HG03469 (cell line): ENCODE data around the gene PHACTR3.

Source experiments
- ATAC-seq: cut with Tn5 transposase; IDR thresholded peaks from one replicate; pipeline ENCODE4 v1.9.1; 2021; ENCODE audit warnings: mild to moderate bottlenecking, moderate library complexity, moderate number of reproducible peaks; ENCODE audit not compliant: unreplicated experiment

PHACTR3 gene

DNA sequence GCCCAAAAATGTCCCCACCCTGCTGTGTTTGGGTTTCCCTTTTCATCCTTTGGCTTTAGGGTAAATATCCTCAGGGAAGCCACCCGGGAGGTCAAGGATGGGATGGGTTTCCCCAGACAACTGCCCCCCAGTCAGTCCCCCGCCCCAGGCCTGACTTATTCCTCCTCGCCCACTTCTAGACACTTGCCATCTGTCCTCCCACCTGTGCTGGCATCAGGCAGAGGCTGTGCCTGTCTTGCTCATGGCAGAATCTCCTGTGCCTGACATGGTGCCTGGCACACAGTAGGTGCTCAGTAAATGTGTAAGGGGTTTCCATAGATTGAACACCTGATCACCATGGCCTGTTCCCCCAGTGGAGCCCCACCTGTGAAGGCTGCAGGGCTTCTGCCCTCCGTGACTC, 141.8 kb downstream of the PHACTR3 start:
- no peak for ATAC-seq

DNA sequence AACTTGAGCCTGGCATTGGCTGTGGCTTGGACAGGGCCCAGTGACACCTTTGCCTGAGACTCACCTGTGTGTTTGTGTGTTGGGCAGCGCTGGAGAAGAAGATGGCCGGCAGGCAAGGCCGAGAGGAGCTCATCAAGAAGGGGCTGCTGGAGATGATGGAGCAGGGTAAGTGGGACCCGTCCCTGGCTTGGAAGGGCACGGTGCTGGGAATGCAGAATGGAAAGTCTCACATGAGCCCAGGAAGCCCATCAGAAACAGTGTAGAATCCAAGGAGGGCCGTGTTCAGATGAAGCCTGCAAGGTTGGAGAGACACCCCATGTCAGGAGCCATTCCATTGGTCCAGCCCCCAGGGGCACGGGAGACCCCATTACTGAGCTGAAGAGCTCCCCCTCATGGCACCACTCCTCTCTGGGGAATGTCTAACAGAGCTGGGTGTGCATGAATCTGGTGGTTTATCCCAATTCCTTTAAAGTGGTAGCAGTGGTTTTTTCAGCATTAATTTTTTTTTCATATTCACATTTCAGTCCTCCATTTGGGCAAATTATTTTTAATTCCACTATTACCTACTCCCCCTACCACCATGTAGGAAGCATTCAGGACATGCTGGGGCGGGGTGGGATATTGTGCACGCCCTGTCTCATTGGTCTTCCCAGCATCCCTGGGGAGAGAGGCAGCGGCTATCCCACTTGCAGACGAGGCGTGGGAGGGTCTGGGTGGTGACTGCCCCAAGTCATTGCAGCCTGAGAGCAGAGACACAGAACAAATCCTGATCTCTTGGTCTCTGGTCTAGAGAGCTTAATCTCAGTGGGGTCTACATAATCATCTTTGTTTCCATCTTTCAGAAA, 143.6 kb downstream of the PHACTR3 start:
- no peak for ATAC-seq

DNA sequence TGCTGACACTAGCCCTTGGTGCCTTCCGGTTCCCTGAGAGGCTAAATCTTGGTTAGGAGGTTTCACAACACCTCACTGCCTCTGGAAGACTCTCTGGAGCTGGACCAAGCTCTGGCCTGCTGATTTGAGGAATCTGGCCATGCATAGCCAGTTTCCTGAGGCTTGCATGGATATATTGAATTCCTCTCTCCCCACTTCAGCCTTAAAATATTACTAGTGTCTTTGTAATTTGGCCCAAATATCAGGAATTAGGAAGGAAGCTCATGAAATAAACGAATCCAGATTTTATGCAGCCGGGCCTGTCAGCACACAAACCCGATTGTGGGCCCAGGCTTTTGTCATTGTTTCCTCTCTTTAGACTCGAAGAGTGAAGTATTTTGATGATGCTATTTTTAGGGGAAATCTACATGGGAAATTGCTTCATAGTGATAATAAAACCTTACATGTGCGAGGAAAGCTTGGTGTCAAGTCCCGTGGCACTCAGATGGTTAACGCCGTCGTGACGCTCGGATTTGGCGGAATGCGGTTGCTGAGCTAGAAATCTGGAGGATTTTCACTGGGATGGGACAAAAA, 144.4 kb downstream of the PHACTR3 start:
- no peak for ATAC-seq

DNA sequence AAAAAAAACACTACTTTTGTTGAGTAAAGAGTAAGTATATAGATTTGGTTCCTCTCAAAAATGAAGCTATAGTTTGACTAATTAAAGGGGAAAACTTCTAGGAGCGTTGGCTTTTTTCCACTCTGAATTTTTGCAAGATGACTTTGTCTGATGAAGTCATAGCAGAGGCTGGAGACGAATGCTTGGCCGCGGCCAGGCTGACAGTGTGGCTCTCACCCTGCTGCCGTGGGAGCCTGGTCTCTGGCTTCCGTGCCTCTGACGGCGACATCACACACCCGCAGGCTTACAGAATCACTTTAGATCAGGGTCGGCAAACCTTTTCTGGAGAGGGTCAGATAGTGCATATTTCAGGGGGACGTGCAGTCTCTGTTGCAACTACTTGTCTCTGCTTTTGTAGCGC, 145.0 kb downstream of the PHACTR3 start:
- ATAC-seq = no peak

DNA sequence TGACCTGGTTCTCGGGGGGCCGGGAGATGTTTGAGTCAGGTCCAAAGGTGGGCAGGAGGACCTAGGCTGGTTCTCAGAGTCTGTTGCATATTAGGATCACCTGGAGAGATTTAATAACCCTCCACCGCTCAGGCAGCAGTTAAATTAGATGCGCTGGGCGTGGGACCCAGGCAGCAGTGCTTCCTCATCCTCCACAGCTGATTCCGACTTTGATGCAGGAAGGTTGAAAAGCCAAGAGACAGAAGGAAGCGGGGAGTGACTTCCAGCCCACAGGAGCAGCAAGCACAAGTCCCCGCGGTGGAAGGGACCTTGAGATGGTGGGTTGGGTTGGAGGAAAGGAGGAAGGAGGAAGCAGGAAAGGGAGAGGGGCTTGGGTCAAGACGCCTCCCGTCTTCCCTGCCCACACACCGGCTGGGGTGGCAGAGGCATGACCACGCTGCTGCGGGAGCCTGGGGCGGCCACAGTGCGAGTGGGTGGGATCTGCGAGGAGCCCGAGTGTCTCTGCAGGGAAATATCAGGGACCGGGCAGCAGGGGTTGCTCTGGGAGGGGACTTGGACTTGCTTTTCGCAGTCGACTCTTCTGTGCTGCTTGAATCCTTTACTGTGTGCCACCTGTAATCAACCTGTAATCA, 146.0 kb downstream of the PHACTR3 start:
- ATAC-seq = no peak

DNA sequence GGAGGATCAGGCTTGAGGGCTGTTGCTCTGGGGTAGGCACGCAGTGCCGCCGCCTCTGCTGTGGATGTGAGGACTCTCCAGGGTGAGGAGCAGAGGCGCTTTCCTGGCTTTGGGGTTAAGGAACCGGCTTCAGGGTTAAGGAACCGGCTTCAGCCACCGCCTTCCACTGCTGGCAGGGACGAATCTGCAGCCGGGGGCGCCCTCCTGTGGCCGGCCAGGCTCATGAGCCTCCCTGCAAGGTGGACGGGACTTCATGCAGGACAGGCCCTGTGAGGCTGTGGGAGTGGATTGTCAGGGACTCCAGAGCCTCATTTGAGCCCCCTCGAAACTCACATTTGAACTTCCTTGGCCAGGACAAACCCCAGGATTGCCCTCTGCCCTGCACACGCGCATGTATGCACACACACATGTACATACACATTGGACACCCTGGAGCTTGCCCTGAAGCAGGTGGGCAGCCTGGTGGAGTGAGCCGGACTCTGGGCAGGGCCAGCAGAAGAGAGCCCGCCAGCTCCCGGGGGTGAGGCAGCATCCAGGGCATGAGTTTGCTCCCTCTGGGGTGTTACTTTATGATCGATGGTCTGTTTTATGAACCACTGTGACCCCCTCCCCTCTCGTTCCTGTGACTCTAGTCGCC, 146.9 kb downstream of the PHACTR3 start:
- no peak for ATAC-seq

DNA sequence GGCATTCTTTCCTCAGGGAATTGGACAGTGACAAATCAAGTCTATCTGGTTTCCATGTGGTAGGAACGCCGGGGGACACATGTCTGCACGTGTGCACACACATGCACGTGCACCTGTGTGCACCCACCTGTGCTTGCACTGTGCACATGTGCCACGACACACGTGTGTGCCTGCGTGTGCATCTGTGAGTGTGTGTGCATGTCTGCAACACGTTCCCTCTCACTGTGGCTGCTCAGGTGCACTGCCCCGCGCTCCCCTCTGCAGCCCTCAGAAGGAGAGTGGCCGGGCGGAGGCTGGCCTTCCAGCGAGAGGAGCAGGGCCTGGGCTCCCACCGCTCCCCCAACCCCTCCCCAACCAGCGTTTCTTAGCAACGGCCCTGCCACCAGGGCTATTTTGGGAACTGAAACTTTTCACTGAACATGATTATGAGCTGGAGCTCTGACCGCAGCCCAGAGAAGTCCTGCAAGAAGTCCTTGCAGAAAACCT, 147.8 kb downstream of the PHACTR3 start:
- ATAC-seq = peak; percentile 81

DNA sequence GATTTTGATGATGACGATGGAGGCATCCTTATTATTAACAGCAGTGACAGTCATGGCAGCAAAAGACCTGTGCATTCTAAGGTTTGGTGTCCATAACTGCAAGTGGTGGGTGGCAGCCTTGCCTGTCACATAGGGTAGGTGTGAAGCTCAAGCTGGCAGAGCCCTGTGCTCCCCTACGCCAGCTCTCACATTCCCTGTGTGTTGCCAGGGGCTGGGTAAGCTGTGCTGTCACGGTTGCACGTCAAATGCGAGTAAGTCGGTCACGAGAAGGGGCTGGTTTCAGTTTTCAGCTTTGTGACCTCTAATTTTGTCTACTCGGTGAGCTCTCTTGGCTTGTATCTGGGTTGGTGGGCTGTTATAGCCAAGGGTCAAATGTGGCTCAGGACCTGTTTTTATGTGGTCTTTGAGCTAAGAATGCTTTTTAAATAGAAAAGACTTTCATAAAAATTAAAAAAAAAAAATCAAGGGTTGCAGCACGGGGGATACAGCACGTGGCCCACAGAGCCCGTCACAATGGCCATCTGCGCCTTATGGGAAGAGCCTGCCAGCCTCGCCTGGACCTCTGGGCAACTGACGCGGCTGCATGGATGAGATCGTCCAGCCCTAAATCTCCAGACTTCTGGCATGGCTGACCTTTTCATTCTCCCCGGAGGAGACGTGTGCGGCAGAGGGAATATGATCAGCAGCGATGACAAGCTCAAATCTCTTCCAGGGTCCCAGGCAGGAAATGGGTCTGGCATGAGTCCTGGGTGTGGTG, 148.5 kb downstream of the PHACTR3 start:
- ATAC-seq = peak; percentile 22

DNA sequence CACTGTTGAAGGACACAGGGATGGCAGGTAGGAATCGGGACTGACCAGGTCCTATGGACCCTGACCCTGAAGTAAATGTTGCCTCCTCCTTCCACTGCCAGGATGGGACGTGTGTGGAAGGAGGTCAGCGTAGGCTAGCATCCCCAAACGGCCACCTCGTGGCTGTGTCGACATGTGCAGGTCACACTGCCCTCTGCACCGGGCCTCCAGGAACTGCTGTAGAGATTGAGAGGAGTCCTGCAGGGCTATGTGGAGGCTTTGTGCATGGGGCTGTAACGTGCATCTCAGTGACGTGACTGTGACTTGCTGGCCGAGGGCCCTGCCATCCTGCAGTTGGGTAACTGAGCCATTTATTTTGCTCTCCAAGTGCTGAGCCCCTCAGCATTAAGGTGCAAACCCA, 149.5 kb downstream of the PHACTR3 start:
- no peak for ATAC-seq

DNA sequence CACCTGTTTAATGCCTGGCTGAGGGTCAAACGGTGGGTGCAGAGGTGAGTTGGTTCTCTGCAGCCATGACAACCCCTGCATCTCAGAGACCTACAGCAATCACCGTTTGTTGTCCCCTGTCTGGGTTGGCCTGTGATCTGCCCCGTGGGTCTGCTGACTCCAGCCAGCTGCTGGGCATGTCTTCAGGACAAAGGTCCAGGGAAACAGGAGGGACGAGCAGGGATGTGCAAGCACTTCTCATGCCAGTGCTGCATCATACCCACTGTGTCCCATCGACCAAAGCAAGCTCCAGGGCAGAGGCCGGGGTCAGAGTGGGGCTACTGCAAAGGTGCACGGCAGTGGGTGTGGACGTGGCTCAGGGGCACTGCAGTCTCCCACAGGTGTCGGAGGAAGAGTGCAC, 150.2 kb downstream of the PHACTR3 start:
- ATAC-seq = no peak

DNA sequence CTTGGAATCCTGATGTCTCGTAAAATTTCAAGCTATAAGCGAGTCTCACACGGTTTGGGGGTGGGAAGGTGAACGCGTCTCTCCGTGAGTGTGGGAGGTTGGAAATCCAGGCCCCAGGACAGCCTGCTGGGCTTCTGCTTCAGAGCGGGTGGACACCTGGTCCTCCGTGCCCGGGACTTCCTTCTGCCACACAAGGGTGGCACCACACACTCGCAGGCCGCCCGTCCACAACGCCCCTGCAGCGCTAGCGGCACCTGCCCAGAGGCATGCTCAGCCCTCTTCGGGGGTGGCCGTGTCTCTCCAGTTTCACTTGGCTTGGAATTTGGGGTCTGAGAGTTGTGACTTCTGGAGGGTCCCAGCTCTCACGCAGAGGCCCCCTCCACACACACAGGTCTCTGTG, 151.9 kb downstream of the PHACTR3 start:
- no peak for ATAC-seq

DNA sequence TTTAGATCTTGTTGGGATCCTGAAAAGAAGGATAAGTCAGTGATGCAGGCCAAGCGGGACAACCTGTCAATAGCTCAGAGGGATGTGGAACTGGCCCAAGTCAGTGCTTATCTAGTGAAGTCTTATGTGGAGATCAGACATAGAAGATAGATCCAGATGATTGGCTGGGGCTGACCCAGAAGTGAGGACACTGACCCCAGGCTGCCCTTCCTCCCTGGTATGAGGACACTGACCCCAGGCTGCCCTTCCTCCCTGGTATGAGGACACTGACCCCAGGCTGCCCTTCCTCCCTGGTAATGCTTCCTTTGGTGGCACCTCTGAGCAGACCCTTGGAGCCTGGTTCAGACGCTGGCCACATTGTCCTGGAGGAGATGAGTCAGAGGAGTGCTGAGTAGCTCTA, 159.7 kb downstream of the PHACTR3 start:
- no peak for ATAC-seq

DNA sequence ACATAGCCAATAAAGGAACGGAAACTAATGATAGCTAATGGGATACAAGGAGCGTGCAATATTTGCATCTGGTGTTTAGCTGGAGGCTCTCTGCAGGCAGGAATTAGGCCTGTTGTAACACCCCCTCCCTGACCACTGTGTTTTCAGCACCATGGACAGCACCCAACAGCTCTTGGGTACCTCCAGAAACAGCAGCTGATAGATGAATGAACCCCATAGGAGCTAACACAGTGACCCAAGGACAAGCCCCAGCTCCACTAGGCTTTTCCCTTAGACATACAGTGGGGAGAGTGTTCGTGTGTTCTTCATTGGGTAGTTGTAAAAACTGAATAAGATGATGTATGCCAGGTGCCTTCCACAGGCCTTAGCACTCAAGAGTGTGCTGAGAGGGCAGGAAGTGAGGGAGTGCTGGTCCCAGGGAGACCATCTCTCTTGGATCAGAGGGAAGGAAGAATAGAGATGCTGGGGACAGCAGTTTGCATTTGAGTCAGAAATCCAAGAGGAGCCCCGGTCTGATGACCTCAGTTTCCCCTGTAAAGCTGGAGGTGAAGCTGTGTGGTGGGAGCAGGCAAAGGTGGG, 161.3 kb downstream of the PHACTR3 start:
- ATAC-seq = no peak

DNA sequence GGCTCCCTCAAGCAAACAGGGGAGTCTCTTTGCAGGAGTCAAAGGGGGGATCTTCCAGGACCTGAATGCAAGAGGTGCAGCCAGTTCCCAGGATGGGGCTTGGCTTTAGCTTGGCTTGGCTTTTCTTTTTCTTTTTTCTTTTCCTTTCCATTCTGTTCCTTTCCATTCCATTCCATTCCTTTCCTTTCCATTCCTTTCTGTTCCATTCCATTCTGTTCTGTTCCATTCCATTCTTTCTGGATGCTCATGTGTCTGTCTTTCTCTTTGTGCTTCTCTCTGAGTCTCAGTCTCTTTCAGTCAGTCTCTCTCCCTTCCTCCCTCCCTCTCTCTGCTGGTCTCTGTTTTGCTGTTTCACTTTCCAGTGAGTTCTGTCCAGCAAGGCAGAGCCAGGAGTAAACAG, 163.3 kb downstream of the PHACTR3 start:
- no peak for ATAC-seq

DNA sequence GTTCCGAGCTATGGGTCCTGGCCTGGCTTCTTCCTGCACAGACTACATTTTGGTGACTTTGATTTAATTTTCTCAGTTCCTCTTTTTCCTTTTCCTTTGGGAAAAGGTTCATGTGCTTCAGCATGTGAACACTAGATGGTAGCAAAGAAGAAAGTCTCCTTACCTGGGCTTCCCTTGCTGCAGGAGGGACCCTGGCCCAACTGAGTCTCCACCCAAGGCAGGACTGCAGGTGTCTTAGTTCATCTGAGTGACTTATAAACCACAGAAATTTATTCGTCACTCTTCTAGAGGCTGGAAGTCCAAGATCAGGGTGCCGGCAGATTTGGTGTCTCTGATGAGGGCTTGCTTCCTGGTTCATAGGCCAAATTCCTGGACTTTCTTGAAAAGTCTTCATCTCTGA, 165.9 kb downstream of the PHACTR3 start:
- no peak for ATAC-seq

DNA sequence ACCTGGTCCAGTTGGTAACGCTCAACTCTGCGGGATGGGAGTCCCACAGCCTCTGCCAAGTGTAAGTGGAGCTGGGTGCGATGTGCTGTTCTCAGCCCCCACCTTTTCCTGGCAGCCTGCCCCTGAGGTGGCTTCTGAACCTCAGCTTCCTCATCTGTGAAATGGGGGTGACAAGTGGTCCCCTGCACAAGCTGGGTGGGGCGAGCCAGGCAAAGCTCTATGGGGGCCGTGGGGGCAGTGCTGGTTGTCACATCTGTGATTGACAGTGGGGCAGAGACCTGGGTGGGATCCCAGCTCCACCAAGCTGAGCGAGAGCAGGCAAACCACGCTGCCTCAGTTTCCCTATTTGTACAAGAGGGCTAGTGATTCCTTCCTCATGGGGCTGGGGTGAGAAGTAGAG, 166.5 kb downstream of the PHACTR3 start:
- no peak for ATAC-seq

DNA sequence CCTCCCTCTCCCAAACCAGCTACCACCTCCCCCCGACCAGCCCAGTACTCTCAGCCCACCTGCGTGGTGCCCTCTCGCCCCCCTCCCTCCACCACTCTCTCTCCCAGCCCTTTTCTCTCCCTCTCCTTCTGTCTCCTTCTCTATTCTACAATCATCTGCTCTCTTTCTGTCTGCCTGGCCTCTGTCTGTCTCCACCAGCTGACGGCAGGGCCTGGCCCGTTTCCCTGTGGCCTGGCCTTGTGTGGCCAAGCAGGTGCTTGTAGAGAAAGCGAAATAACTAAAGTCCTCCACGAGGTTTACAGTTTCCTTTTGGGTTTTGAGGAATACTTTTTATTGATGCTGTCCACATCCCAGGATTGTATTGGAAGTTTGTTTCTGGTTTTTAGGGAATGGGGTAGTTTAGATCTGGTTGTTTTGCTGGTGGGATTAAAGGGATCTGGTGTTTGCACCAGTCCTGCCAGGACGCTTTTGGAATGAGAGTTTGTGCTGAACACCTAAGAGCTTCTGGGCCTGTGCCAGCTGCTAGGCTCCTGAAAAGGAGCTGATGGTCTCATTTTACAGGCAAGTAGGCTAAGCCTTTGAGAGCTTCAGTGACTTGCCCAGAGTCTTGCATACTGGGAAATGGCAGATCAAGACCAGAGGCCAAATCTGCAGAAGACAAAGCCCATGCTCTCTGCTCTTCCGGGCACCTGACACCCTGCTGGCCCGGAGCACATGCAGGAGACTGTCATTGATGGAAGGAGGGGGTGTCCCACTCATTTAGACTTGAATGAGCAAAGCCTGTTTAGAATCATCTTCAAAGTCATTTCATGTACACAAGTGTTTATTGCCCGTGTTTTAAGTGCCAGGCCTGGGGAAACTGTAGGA, 167.4 kb downstream of the PHACTR3 start:
- no peak for ATAC-seq

DNA sequence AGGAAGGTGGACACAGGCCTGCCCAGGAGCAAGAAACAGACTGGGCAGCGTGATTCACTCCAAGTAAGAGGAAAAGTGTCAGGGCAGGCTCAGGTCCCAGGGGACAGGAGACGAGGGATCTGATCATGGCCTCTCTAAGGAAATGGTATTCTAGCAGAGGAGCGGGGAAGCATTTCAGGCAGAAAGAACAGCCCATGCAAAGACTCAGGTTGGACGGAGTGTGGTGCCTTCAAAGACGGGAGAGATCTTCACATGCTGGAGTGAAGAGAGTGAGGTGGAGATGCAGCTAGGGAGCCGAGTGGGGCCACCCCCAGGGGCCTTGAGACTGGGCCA, 168.0 kb downstream of the PHACTR3 start:
- no peak for ATAC-seq
